GM19193 (cell line): ENCODE measurements around the gene PSPN.

ENCODE experiments used
- POLR2A ChIP-seq: IDR thresholded peaks from 4 replicates; pipeline ENCODE4 v1.6.1; 2011; ENCODE audit not compliant: insufficient read depth, insufficient read length; ENCODE audit errors: extremely low read depth

Gene PSPN

DNA sequence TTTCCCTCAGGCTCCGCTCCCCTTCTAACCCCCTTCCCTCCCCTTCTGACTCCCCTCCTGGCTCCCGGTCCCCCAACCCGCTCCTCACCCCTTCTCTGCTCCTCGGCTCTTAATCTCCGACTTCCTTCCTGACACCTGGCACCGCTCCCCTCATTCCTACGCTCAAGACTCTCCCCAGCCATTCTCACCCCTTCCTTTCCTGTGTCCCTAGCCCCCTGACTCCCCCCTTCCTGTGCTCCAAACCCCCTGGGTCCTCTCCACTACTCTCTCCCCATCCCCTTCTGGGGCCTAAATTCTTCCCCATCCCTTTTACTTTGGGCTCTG lies 13.7 kb downstream of the PSPN start:
- TF ChIP-seq POLR2A: no peak

DNA sequence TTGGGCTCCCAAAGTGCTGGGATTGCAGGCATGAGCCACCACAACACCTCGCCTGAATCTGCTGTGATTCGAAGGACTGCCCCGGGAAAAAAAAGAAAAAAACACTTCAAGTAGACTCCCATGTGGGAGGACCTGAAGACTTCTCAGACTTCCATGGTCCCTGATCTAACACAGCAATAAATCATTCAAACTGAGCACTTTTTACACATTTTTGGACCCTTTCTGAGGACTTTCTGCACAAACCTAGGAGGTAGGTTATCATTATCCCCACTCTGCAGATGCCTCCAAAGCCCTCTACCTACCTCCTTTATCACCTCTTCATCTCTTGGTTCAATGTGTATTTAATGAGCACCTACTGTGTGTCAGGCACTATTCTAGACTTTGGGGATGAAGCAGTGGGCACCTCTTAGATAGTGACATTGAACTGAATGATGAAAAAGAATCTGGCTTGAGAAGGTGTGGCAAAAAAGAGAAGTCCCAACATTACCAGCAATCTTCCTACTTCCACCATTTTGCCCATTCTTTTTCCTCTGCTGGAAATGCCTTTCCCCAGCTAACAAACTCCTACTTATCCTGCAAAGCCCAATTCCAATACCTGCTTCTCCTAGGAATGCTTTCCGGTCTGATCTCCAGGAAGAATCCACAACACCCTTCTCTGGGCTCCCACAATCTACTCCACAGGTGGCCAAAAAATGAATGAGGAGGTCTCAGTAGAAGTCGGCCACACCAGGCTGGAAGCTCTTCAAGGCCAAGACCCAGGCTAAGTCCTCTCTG lies 16.0 kb downstream of the PSPN start:
- TF ChIP-seq POLR2A: no peak

DNA sequence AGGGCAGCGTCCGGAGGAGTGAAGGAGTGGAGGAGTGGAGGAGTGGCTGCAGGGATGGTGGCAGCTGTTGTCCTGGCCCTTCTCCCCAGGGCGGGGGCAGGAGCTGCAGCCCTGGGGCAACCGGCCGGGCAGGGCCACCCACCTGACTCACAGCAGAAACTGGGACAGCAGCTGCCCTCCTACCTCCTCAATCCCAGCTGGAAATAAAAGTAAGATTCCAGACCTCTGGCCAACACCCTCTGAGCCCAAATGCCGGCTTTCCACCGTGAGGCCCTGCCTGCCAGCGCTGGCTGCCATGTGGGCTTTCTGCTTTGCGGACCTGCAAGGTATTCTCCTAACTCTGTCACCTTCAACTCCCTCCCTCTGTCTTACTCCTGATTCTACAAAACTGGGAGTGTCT lies 17.7 kb downstream of the PSPN start:
- no peak for TF ChIP-seq POLR2A

DNA sequence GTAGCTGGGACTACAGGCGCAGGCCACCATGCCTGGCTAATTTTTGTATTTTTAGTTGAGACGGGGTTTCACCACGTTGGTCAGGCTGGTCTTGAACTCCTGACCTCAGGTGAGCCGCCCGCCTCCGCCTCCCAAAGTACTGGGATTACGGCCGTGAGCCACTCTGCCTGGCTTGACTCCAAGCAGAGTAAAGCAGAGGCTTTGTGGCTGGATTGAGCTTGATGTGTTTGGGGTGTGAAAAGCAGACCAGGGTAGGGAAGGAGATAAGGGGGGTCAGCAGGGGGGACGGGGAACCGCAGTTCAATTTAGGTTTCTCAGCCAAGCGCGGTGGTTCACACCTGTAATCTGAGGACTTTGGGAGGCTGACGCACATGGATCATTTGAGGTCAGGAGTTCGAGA lies 18.6 kb downstream of the PSPN start:
- TF ChIP-seq POLR2A: no peak

DNA sequence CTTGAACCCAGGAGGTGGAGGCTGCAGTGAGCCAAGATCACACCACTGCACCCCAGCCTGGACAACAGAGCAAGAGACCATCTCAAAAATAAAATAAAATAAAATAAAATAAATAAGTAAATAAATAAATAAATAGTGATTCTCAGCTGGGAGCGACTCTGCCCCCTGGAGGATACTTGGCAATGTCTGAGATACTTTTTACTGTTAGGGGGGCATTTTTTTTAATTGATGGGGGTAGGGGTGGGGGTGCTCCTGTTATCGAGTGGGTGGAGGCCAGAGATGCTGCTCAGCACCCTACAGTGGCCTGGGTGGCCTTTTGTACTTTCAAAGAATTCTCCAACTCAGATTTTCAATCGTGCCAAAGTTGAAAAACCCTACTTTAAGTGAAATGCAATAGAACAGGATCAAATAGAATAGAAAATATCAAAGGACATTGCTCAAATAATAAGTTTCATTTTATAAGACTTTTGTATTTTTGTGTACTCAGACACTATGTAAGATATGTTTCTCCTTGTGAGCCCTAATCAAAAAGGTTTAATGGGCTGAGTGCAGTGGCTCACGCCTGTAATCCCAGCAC lies 21.5 kb downstream of the PSPN start:
- no peak for TF ChIP-seq POLR2A

DNA sequence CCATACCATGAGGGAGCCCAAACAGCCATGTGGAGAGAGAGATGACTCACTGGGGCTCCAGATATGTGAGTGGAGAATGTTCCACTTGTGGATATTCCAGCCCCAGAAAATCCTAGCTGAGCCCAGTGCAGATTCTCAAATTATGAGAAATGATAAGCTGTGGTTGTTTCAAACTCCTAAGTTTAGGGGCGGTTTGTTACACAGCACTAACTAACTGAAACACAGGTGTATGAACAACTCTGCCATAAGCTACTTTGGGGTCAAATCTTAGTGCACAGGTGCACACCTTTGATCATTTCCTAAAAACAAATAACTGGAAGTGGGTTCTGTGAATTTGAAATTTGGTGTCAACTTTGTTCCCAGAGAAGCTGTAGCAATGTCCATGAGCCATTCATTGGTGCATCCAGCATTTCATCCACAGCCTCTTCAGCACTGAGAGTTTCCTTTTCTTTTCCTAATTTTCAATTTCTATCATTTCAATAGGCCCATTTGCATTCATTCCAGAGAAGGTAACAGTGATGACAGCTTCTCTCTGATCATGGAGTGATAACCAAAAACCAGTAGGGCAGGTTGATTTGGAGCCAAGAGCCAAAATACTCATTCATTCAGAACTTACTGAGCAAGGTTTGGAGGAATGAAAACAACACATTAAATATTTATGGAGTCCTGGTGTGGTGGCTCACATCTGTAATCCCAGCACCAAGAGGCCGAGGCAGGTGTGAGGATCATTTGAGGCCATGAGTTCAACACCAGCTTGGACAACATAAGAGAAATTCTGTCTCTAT lies 23.2 kb downstream of the PSPN start:
- TF ChIP-seq POLR2A: no peak

DNA sequence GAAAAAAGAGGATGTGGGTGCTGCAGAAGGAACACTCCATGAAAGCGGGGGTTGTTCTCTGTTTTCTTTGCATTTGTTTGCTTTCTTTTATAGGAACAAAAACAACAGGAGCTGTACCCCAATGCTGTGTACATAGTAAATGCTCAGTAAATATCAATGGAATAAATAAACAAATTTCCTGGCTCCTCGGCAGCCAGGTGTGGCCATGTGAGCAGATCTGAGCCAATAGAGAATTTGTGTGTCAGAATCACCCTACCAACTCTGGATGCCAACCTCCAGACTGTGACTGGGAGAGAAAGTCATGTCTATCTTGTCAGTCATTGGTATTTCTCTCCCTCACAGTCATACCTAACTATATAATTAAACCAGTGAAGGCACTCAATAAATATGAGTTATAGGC lies 25.0 kb downstream of the PSPN start:
- no peak for TF ChIP-seq POLR2A

DNA sequence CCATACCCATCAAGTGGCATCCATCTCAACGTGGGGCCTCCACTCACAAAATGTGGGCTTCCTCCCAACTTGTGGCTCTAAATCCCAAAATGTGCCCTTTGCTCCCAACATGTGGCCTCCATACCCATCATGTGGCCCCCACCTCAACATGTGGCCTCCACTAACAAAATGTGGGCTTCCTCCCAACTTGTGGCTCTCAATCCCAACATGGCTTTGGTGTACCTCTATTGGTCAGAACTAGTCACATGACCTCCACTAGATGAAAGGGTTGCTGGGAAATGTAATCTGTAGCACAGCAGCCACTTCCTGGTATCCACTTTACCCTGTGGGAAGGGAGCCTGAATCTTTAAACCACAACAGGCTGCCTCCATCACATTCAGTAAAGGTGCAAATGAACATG lies 32.3 kb downstream of the PSPN start:
- TF ChIP-seq POLR2A: no peak

DNA sequence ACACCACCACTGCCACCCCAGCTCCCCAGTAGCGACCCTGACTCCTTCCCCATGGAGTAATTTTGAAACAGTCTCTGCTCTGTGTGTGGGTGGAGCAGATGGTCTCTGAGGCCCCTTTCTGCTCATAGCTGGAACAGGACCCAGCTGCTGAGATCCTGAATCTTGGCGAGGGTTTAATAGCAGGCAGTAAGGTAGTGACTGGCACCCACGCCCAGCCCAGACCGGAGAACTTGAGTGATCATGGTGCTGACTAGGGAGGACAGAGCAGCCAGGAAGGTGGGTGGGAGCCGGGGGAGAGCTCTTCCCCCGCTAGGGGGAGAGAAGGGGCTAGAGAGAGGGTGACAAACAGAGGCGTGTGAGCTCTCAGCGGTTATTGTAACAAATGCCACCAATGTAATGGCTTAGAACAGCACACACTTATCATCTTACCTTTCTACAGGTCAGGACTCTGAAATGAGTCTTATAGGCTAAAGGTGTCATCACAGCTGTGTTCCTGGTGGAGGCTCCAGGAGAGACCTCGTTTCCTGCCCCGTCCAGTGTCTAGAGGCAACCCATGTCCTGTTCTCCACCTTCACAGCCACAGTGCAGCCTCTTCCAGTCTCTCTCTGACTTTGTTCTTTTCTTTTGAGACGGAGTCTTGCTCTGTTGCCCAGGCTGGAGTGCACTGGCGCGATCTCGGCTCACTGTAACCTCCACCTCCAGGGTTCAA lies 35.1 kb downstream of the PSPN start:
- no peak for TF ChIP-seq POLR2A

DNA sequence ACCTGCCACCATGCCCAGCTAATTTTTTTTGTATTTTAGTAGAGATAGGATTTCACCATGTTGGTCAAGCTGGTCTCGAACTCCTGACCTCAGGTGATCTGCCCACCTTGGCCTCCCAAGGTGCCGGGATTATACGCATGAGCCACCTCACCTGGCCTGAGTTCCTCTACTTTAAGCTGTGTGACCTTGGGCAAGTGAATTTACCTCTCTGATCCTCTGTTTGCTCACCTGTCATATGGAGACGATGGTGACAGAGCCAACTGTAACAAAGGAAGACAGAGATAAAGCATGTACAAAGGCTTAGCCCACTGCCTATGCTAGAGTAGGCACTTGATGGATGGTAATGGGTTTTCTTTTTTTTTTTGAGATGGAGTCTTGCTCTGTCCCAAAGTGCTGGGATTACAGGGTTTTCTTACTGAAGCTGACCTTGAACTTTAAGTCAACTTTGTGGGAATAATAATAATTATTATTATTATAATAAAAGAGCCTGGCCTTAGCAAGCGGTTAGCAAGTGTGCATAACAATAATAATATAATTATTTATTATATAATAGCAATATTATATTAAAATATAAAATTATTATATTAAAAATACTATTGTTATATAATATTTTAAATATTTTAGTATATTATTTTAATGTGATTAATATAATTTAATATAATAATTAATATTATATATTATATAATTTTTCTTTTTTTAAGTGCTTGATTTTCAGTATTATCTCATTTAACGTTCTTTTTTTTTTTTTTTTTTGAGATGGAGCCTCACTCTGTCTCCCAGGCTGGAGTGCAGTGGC lies 41.0 kb downstream of the PSPN start:
- no peak for TF ChIP-seq POLR2A

DNA sequence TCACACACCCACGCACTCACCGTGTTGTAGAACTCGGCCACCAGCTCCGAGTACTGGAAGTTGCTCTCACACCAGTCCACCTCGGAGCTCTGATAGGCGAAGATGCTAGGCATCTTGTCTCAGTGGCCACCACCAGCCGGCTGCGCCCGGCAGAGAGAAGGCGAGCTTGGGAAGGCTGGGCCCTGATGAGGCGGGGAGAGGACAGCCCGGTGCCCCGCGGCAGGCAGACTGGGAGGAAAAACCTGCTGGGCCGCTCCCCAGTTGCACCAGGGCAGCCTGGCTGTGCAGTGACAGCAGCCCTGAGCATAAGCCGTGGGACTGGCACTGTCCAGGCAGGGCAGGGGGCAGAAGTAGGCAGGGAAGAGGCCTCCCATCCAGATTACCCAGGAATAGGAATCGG lies 42.3 kb downstream of the PSPN start, which contains the start of gene ACER1:
Gene ACER1 (minus strand): TSS at position 174 of the 400 bp plus-strand sequence. CDS start 61 bp downstream, at position 113.
- no peak for TF ChIP-seq POLR2A

DNA sequence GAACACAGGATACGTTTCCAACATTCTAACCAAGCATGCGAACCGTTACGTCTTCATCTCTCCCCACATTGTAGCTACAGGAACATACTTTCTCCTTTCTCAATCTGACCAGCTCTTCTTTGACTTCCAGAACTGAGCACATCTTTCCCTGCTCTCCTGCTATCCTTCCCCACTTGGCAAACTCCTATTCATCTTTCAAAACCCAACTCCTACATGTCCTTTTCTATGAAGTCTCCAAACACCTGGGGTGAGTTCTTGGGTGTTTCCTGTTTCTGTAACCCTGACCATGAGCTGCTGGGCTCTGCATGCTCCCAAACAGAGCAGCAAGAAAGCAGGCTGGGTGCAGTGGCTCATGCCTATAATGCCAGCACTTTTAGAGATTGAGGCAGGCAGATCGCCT lies 48.9 kb downstream of the PSPN start:
- TF ChIP-seq POLR2A: no peak

DNA sequence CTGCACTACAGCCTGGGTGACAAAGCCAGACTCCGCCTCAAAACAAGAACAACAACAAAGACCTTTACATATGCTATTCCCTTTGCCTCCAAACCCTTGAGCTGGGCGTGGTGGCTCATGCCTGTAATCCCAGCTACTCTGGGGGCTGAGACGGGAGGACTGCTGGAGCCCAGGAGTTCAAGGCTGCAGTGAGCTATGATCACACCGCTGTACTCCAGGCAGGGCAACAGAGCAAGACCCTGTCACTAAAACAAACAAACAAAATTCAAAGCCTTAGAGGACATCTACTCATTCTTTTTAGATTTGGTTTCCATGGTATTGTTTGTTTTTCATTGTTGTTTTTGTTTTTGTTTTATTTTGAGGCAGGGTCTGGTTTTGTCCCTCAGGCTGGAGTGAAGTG lies 50.1 kb downstream of the PSPN start:
- no peak for TF ChIP-seq POLR2A
